ENCODE data around the gene POPDC2.

DNA sequence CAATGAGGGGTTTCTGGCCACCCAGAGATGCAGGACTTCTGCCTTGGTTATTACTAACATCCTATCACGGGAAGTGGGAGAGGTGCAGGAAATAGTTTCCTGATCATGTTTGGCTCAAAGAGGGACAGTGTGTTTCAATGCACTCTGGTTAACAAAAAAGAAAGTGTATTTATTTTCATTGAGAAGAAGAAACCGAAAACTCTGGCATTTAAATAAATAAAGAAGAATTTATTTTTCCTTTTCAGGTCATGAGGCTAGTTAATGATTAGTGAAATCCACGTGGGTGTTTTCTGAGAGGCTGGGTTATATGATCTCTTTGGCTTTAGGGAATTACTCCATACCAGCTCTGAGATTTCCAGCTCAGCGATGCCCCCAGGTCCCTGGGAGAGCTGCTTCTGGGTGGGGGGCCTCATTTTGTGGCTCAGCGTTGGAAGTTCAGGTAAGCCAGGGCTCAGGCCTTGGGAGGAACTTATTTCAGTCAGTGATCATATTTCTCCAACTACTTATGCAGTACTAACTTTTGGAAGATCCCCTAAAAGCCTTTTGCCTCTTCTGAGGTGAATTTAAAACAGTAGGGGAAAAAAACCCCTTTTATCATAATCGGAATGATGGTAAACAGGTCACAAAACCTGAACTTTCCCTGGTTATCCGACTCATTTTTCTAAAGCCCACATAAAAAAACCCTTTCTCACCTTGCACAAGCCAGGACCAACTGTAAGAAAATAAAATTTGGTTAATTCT lies 62.7 kb downstream of the POPDC2 start, which contains the start of gene PLA1A:
- TF ChIP-seq, protein P1, sequence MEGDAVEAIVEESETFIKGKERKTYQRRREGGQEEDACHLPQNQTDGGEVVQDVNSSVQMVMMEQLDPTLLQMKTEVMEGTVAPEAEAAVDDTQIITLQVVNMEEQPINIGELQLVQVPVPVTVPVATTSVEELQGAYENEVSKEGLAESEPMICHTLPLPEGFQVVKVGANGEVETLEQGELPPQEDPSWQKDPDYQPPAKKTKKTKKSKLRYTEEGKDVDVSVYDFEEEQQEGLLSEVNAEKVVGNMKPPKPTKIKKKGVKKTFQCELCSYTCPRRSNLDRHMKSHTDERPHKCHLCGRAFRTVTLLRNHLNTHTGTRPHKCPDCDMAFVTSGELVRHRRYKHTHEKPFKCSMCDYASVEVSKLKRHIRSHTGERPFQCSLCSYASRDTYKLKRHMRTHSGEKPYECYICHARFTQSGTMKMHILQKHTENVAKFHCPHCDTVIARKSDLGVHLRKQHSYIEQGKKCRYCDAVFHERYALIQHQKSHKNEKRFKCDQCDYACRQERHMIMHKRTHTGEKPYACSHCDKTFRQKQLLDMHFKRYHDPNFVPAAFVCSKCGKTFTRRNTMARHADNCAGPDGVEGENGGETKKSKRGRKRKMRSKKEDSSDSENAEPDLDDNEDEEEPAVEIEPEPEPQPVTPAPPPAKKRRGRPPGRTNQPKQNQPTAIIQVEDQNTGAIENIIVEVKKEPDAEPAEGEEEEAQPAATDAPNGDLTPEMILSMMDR (IDR thresholded peaks at IDR 0.05; ENCODE audit: extremely low read depth in 1 of 2, insufficient read depth in 1 of 2, low read depth in 1 of 2, low read length in 2 of 2): no peak
- TF ChIP-seq POLR2AphosphoS5 (IDR thresholded peaks at IDR 0.05; ENCODE audit: insufficient read depth, low read depth, low read length) (no peak), FOS (IDR thresholded peaks at IDR 0.05; ENCODE audit: borderline replicate concordance, insufficient read depth, low read length) (no peak)

Measured in endothelial cell of umbilical vein (primary cell).